ENCODE data around the gene MYOM1.

GRCh38 chr18:3180325-3180724, 39.4 kb downstream of the MYOM1 start:
- TF ChIP-seq CTCF (IDR thresholded peaks at IDR 0.05; ENCODE audit: low read depth, low read length, poor library complexity, severe bottlenecking) (no peak), EZH2phosphoT487 (IDR thresholded peaks at IDR 0.05; ENCODE audit: borderline replicate concordance, low read length) (no peak)

All from DOHH2 (cell line).